GM21381 (cell line): ENCODE results near the gene SERGEF.

ENCODE experiments used
- ATAC-seq: cut with Tn5 transposase; IDR thresholded peaks from one replicate; pipeline ENCODE4 v1.9.1; 2021; ENCODE audit warnings: mild to moderate bottlenecking, moderate library complexity; ENCODE audit not compliant: unreplicated experiment

Gene SERGEF

GRCh38 chr11:17792161-17792560 is 220.7 kb downstream of the SERGEF start:
- ATAC-seq, result no peak

GRCh38 chr11:17791144-17791543 is 221.7 kb downstream of the SERGEF start:
- no peak for ATAC-seq

GRCh38 chr11:17790453-17790852 is 222.4 kb downstream of the SERGEF start:
- ATAC-seq, result no peak

- ATAC-seq, result no peak
Observed at GRCh38 chr11:17788084-17788483, 224.8 kb downstream of the SERGEF start.

GRCh38 chr11:17786824-17787525 is 225.9 kb downstream of the SERGEF start:
- no peak for ATAC-seq

- ATAC-seq, result no peak
Observed at GRCh38 chr11:17783878-17784277, 229.0 kb downstream of the SERGEF start.

- no peak for ATAC-seq
Observed at GRCh38 chr11:17782603-17783337, 230.1 kb downstream of the SERGEF start.

GRCh38 chr11:17782145-17782544 is 230.7 kb downstream of the SERGEF start:
- ATAC-seq, result no peak

- ATAC-seq, result no peak
Observed at GRCh38 chr11:17781626-17782025, 231.2 kb downstream of the SERGEF start.

GRCh38 chr11:17781221-17781620 is 231.6 kb downstream of the SERGEF start:
- ATAC-seq, result no peak

GRCh38 chr11:17780668-17781067 is 232.2 kb downstream of the SERGEF start:
- no peak for ATAC-seq

GRCh38 chr11:17779861-17780594 is 232.8 kb downstream of the SERGEF start:
- ATAC-seq, result no peak

GRCh38 chr11:17778956-17779860 is 233.6 kb downstream of the SERGEF start:
- ATAC-seq, result no peak

GRCh38 chr11:17778352-17778751 is 234.5 kb downstream of the SERGEF start:
- ATAC-seq, result no peak

- ATAC-seq, result no peak
Observed at GRCh38 chr11:17777738-17778091, 235.1 kb downstream of the SERGEF start.

GRCh38 chr11:17777086-17777737 is 235.6 kb downstream of the SERGEF start:
- ATAC-seq, result no peak

- ATAC-seq, result no peak
Observed at GRCh38 chr11:17776212-17776875, 236.5 kb downstream of the SERGEF start.

- ATAC-seq, result no peak
Observed at GRCh38 chr11:17775507-17776211, 237.2 kb downstream of the SERGEF start.

GRCh38 chr11:17775035-17775348 is 237.9 kb downstream of the SERGEF start:
- ATAC-seq, result no peak
